ENCODE results near the gene PLAC8.
"Not testable (repeated sequence)": the region's sequence is repeated elsewhere in the genome, so short reads cannot be mapped to it uniquely, and the experiment has no call there.

Gene PLAC8

GRCh38 chr4:83114576-83114975 is at the start of gene PLAC8:
TSS of gene PLAC8 (minus strand) at chr4:83114729. CDS start at chr4:83107921, 6,808 bp downstream.
- Histone ChIP-seq H3K4me1 (ENCODE audit: control insufficient read depth, insufficient read depth, low read length) (no peaks in the 10 kb centered on the region), H3K36me3 (ENCODE audit: control insufficient read depth, insufficient read depth, low read length) (no peaks in the 10 kb centered on the region), H3K27ac (ENCODE audit: low read length) (no peak within 1 kb of the TSS), H3K27me3 (ENCODE audit: control insufficient read depth, insufficient read depth, low read length) (no peaks in the 10 kb centered on the region), H3K4me3 (ENCODE audit: low read length) (no peak within 1 kb of the TSS), H3K9me3 (ENCODE audit: control insufficient read depth, insufficient read depth, low read length) (no peaks in the 10 kb centered on the region)
- no peak for DNase-seq (ENCODE audit: low read depth, low spot score)
- no CpG with 5 or more reads among the region's 5 CpGs for WGBS (ENCODE audit: insufficient coverage, insufficient read length)

- Histone ChIP-seq H3K27ac (ENCODE audit: low read length) (no peak overlapping the region), H3K4me3 (ENCODE audit: low read length) (no peak overlapping the region)
- WGBS (ENCODE audit: insufficient coverage, insufficient read length) = no CpG with 5 or more reads among the region's 2 CpGs
These were observed 38.9 kb upstream of the PLAC8 start for GRCh38 chr4:83153417-83153816.

GRCh38 chr4:83152746-83153145 is 38.2 kb upstream of the PLAC8 start:
- H3K27ac ChIP-seq (ENCODE audit: low read length) = no peak overlapping the region
- no peaks in the 10 kb centered on the region for H3K4me1 ChIP-seq (ENCODE audit: control insufficient read depth, insufficient read depth, low read length)
- no peak for DNase-seq (ENCODE audit: low read depth, low spot score)
- no peaks in the 10 kb centered on the region for H3K27me3 ChIP-seq (ENCODE audit: control insufficient read depth, insufficient read depth, low read length)
- no peak overlapping the region for H3K4me3 ChIP-seq (ENCODE audit: low read length)
- no peaks in the 10 kb centered on the region for H3K9me3 ChIP-seq (ENCODE audit: control insufficient read depth, insufficient read depth, low read length)
- WGBS (ENCODE audit: insufficient coverage, insufficient read length) = no CpG with 5 or more reads among the region's 6 CpGs
- no peaks in the 10 kb centered on the region for H3K36me3 ChIP-seq (ENCODE audit: control insufficient read depth, insufficient read depth, low read length)

More at GRCh38 chr4:83153417-83153816, 38.9 kb upstream of the PLAC8 start:
- Histone ChIP-seq H3K9me3 (ENCODE audit: control insufficient read depth, insufficient read depth, low read length) (no peaks in the 10 kb centered on the region), H3K4me1 (ENCODE audit: control insufficient read depth, insufficient read depth, low read length) (no peaks in the 10 kb centered on the region), H3K36me3 (ENCODE audit: control insufficient read depth, insufficient read depth, low read length) (no peaks in the 10 kb centered on the region), H3K27me3 (ENCODE audit: control insufficient read depth, insufficient read depth, low read length) (no peaks in the 10 kb centered on the region)
- no peak for DNase-seq (ENCODE audit: low read depth, low spot score)

- Histone ChIP-seq H3K27ac (ENCODE audit: low read length) (no peak overlapping the region), H3K4me3 (ENCODE audit: low read length) (no peak overlapping the region), H3K4me1 (ENCODE audit: control insufficient read depth, insufficient read depth, low read length) (no peaks in the 10 kb centered on the region)
These were observed 37.1 kb upstream of the PLAC8 start for GRCh38 chr4:83151651-83152050.

GRCh38 chr4:83150653-83151330 is 36.3 kb upstream of the PLAC8 start:
- Histone ChIP-seq H3K27ac (ENCODE audit: low read length) (no peak overlapping the region), H3K36me3 (ENCODE audit: control insufficient read depth, insufficient read depth, low read length) (no peaks in the 10 kb centered on the region), H3K4me1 (ENCODE audit: control insufficient read depth, insufficient read depth, low read length) (no peaks in the 10 kb centered on the region), H3K4me3 (ENCODE audit: low read length) (no peak overlapping the region), H3K9me3 (ENCODE audit: control insufficient read depth, insufficient read depth, low read length) (no peaks in the 10 kb centered on the region), H3K27me3 (ENCODE audit: control insufficient read depth, insufficient read depth, low read length) (no peaks in the 10 kb centered on the region)
- WGBS (ENCODE audit: insufficient coverage, insufficient read length) = no CpG with 5 or more reads among the region's 8 CpGs
- no peak for DNase-seq (ENCODE audit: low read depth, low spot score)

More at GRCh38 chr4:83151651-83152050, 37.1 kb upstream of the PLAC8 start:
- Histone ChIP-seq H3K36me3 (ENCODE audit: control insufficient read depth, insufficient read depth, low read length) (no peaks in the 10 kb centered on the region), H3K27me3 (ENCODE audit: control insufficient read depth, insufficient read depth, low read length) (no peaks in the 10 kb centered on the region), H3K9me3 (ENCODE audit: control insufficient read depth, insufficient read depth, low read length) (no peaks in the 10 kb centered on the region)
- DNase-seq (ENCODE audit: low read depth, low spot score) = no peak

- Histone ChIP-seq H3K9me3 (ENCODE audit: control insufficient read depth, insufficient read depth, low read length) (no peaks in the 10 kb centered on the region), H3K4me3 (ENCODE audit: low read length) (no peak overlapping the region), H3K27me3 (ENCODE audit: control insufficient read depth, insufficient read depth, low read length) (no peaks in the 10 kb centered on the region), H3K27ac (ENCODE audit: low read length) (no peak overlapping the region), H3K4me1 (ENCODE audit: control insufficient read depth, insufficient read depth, low read length) (no peaks in the 10 kb centered on the region), H3K36me3 (ENCODE audit: control insufficient read depth, insufficient read depth, low read length) (no peaks in the 10 kb centered on the region)
- DNase-seq (ENCODE audit: low read depth, low spot score) = no peak
- WGBS (ENCODE audit: insufficient coverage, insufficient read length) = no CpG with 5 or more reads among the region's 11 CpGs
These were observed 35.5 kb upstream of the PLAC8 start for GRCh38 chr4:83149865-83150652.

GRCh38 chr4:83146841-83147240 is 32.3 kb upstream of the PLAC8 start:
- no peaks in the 10 kb centered on the region for H3K36me3 ChIP-seq (ENCODE audit: control insufficient read depth, insufficient read depth, low read length)
- WGBS (ENCODE audit: insufficient coverage, insufficient read length) = no CpG with 5 or more reads among the region's 2 CpGs

GRCh38 chr4:83145776-83146175 is 31.2 kb upstream of the PLAC8 start:
- not testable (repeated sequence) for DNase-seq (ENCODE audit: low read depth, low spot score); H3K27ac ChIP-seq (ENCODE audit: low read length); H3K27me3 ChIP-seq (ENCODE audit: control insufficient read depth, insufficient read depth, low read length); H3K36me3 ChIP-seq (ENCODE audit: control insufficient read depth, insufficient read depth, low read length); H3K4me3 ChIP-seq (ENCODE audit: low read length); H3K9me3 ChIP-seq (ENCODE audit: control insufficient read depth, insufficient read depth, low read length); H3K4me1 ChIP-seq (ENCODE audit: control insufficient read depth, insufficient read depth, low read length)
- WGBS (ENCODE audit: insufficient coverage, insufficient read length) = no CpG with 5 or more reads among the region's 5 CpGs

More at GRCh38 chr4:83146841-83147240, 32.3 kb upstream of the PLAC8 start:
- no peak for DNase-seq (ENCODE audit: low read depth, low spot score)
- Histone ChIP-seq H3K4me3 (ENCODE audit: low read length) (no peak overlapping the region), H3K27ac (ENCODE audit: low read length) (no peak overlapping the region), H3K27me3 (ENCODE audit: control insufficient read depth, insufficient read depth, low read length) (no peaks in the 10 kb centered on the region), H3K9me3 (ENCODE audit: control insufficient read depth, insufficient read depth, low read length) (no peaks in the 10 kb centered on the region), H3K4me1 (ENCODE audit: control insufficient read depth, insufficient read depth, low read length) (no peaks in the 10 kb centered on the region)

- Histone ChIP-seq H3K4me1 (ENCODE audit: control insufficient read depth, insufficient read depth, low read length) (no peaks in the 10 kb centered on the region), H3K36me3 (ENCODE audit: control insufficient read depth, insufficient read depth, low read length) (no peaks in the 10 kb centered on the region), H3K9me3 (ENCODE audit: control insufficient read depth, insufficient read depth, low read length) (no peaks in the 10 kb centered on the region; the same call in 1 of the 2 replicates), H3K27me3 (ENCODE audit: control insufficient read depth, insufficient read depth, low read length) (no peaks in the 10 kb centered on the region), H3K4me3 (ENCODE audit: low read length) (no peak overlapping the region), H3K27ac (ENCODE audit: low read length) (no peak overlapping the region)
- no peak for DNase-seq (ENCODE audit: low read depth, low spot score)
- no CpG with 5 or more reads among the region's 3 CpGs for WGBS (ENCODE audit: insufficient coverage, insufficient read length)
These were observed 25.1 kb upstream of the PLAC8 start for GRCh38 chr4:83139514-83140156.

GRCh38 chr4:83138946-83139345 is 24.4 kb upstream of the PLAC8 start:
- H3K4me1 ChIP-seq (ENCODE audit: control insufficient read depth, insufficient read depth, low read length) = no peaks in the 10 kb centered on the region
- no peak overlapping the region for H3K4me3 ChIP-seq (ENCODE audit: low read length)
- DNase-seq (ENCODE audit: low read depth, low spot score) = no peak
- WGBS (ENCODE audit: insufficient coverage, insufficient read length) = no CpG with 5 or more reads among the region's 4 CpGs
- H3K9me3 ChIP-seq (ENCODE audit: control insufficient read depth, insufficient read depth, low read length) = no peaks in the 10 kb centered on the region; the same call in 1 of the 2 replicates
- H3K27ac ChIP-seq (ENCODE audit: low read length) = no peak overlapping the region
- no peaks in the 10 kb centered on the region for H3K27me3 ChIP-seq (ENCODE audit: control insufficient read depth, insufficient read depth, low read length)
- H3K36me3 ChIP-seq (ENCODE audit: control insufficient read depth, insufficient read depth, low read length) = no peaks in the 10 kb centered on the region
